WI38 (cell line): ENCODE measurements around the gene BRMS1L.

Source experiments
- H3K4me3 ChIP-seq: 2 replicates; pipeline ENCODE4 v1.5.1; 2011; ENCODE audit warnings: low read depth, mild to moderate bottlenecking, control low read depth, low read length
- CTCF ChIP-seq: IDR thresholded peaks from 2 replicates; pipeline ENCODE4 v1.5.1; 2012; ENCODE audit warnings: low read depth, mild to moderate bottlenecking, control low read depth, low read length

Gene BRMS1L

GRCh38 chr14:35898217-35898775 lies 72.2 kb downstream of the BRMS1L start:
- TF ChIP-seq CTCF = no peak
- no peak overlapping the region for H3K4me3 ChIP-seq

GRCh38 chr14:35900741-35901140 lies 74.6 kb downstream of the BRMS1L start:
- no peak overlapping the region for H3K4me3 ChIP-seq
- no peak for TF ChIP-seq CTCF

- no peak overlapping the region for H3K4me3 ChIP-seq
- no peak for TF ChIP-seq CTCF
Measured at GRCh38 chr14:35909665-35910064, 83.5 kb downstream of the BRMS1L start.

- no peak overlapping the region for H3K4me3 ChIP-seq
- TF ChIP-seq CTCF = no peak
Measured at GRCh38 chr14:35910191-35910590, 84.1 kb downstream of the BRMS1L start.

- TF ChIP-seq CTCF = no peak
- no peak overlapping the region for H3K4me3 ChIP-seq
Measured at GRCh38 chr14:35911097-35911496, 85.0 kb downstream of the BRMS1L start.

GRCh38 chr14:35915185-35915584 lies 89.0 kb downstream of the BRMS1L start:
- no peak overlapping the region for H3K4me3 ChIP-seq
- TF ChIP-seq CTCF = no peak

GRCh38 chr14:35915775-35916174 lies 89.6 kb downstream of the BRMS1L start:
- no peak for TF ChIP-seq CTCF

More at GRCh38 chr14:35915775-35916174, 89.6 kb downstream of the BRMS1L start:
- H3K4me3 ChIP-seq = no peak overlapping the region
